Nephron (organoid): ENCODE data around the gene MRTFB.

Experiments used
- H3K27ac Mint-ChIP-seq, 3 experiments: 2 replicates each; pipeline ENCODE4 v1.8.0; 2020; ENCODE audit warnings: mixed read lengths in 3 of 3, mild to moderate bottlenecking in 2 of 3, moderate library complexity in 1 of 3
- H3K27me3 Mint-ChIP-seq: 2 replicates; pipeline ENCODE4 v1.8.0; 2021; ENCODE audit warnings: low read depth, mild to moderate bottlenecking, moderate library complexity, mixed read lengths
- H3K36me3 Mint-ChIP-seq: 2 replicates; pipeline ENCODE4 v1.8.0; 2020; ENCODE audit warnings: low read depth, mixed read lengths
- H3K4me1 Mint-ChIP-seq: 2 replicates; pipeline ENCODE4 v1.8.0; 2020; ENCODE audit warnings: mixed read lengths
- H3K4me3 Mint-ChIP-seq, 3 experiments: 2 replicates each; pipeline ENCODE4 v1.8.0; 2020; ENCODE audit warnings: mild to moderate bottlenecking in 3 of 3, mixed read lengths in 3 of 3, moderate library complexity in 2 of 3
- H3K9me3 Mint-ChIP-seq: 2 replicates; pipeline ENCODE4 v1.8.0; 2020; ENCODE audit warnings: mixed read lengths
- CTCF ChIP-seq, 3 experiments: fragments of 200-600 bp; sonication (generic); IDR thresholded peaks; one replicate each; pipeline ENCODE4 v1.5.0; 2021; ENCODE audit warnings: antibody characterized with exemption in 3 of 3; ENCODE audit not compliant: unreplicated experiment in 3 of 3

Gene MRTFB

GRCh38 chr16:14057878-14058382, 13.2 kb upstream of the MRTFB start:
- Mint-ChIP-seq H3K9me3 (peaks cover 20% of the 10 kb centered on the region), H3K4me1 (no peaks in the 10 kb centered on the region), H3K36me3 (peaks cover 8% of the 10 kb centered on the region), H3K27me3 (no peaks in the 10 kb centered on the region), H3K27ac (no peak overlapping the region), H3K4me3 (no peak overlapping the region)
- no peak for TF ChIP-seq CTCF (IDR thresholded peaks at IDR 0.05; ENCODE audit: unreplicated experiment in 3 of 3)

GRCh38 chr16:14061732-14062259, 9.3 kb upstream of the MRTFB start:
- Mint-ChIP-seq H3K4me1 (no peaks in the 10 kb centered on the region), H3K4me3 (no peak overlapping the region), H3K36me3 (peaks cover 5% of the 10 kb centered on the region), H3K9me3 (peaks cover 8% of the 10 kb centered on the region), H3K27ac (no peak overlapping the region), H3K27me3 (no peaks in the 10 kb centered on the region)
- TF ChIP-seq CTCF (IDR thresholded peaks at IDR 0.05; ENCODE audit: unreplicated experiment in 3 of 3), result no peak

- Mint-ChIP-seq H3K27me3 (no peaks in the 10 kb centered on the region), H3K36me3 (peaks cover 2% of the 10 kb centered on the region)
- no peak for TF ChIP-seq CTCF (IDR thresholded peaks at IDR 0.05; ENCODE audit: unreplicated experiment in 3 of 3)
Measured at GRCh38 chr16:14062261-14062660, 8.9 kb upstream of the MRTFB start.

GRCh38 chr16:14063618-14064581, 7.2 kb upstream of the MRTFB start:
- H3K27ac Mint-ChIP-seq, result no peak overlapping the region
- TF ChIP-seq CTCF (IDR thresholded peaks at IDR 0.05; ENCODE audit: unreplicated experiment in 3 of 3), result no peak
- no peaks in the 10 kb centered on the region for H3K4me1 Mint-ChIP-seq
- no peaks in the 10 kb centered on the region for H3K36me3 Mint-ChIP-seq
- H3K9me3 Mint-ChIP-seq, result no peaks in the 10 kb centered on the region
- H3K27me3 Mint-ChIP-seq, result no peaks in the 10 kb centered on the region
- H3K4me3 Mint-ChIP-seq, result no peak overlapping the region

More at GRCh38 chr16:14062261-14062660, 8.9 kb upstream of the MRTFB start:
- no peak overlapping the region for H3K4me3 Mint-ChIP-seq
- no peaks in the 10 kb centered on the region for H3K4me1 Mint-ChIP-seq
- H3K9me3 Mint-ChIP-seq, result peaks cover 5% of the 10 kb centered on the region
- no peak overlapping the region for H3K27ac Mint-ChIP-seq

- Mint-ChIP-seq H3K27me3 (peaks cover 5% of the 10 kb centered on the region), H3K9me3 (no peaks in the 10 kb centered on the region), H3K4me1 (peaks cover 13% of the 10 kb centered on the region)
Measured at GRCh38 chr16:14069818-14070217, 1.3 kb upstream of the MRTFB start.

More at GRCh38 chr16:14069818-14070217, 1.3 kb upstream of the MRTFB start:
- Mint-ChIP-seq H3K27ac (peak overlapping the region; percentile 68 to 90 (median 87)), H3K36me3 (no peaks in the 10 kb centered on the region), H3K4me3 (peak overlapping the region; percentile 86 to 91 (median 91))
- no peak for TF ChIP-seq CTCF (IDR thresholded peaks at IDR 0.05; ENCODE audit: unreplicated experiment in 3 of 3)
